Kidney (tissue), 14 donors: ENCODE data around the gene BMP7. TPM values are rescaled to one million over a fixed set of nuclear protein-coding genes. Genes with fewer than 3 reads are reported as not detected.
"Not testable (repeated sequence)": the region's sequence is repeated elsewhere in the genome, so short reads cannot be mapped to it uniquely, and the experiment has no call there.

ENCODE experiments used
- DNase-seq, 5 donors: peaks; one replicate each; pipeline ENCODE4 v3.0.0-alpha.2; 2013 to 2020
- FAIRE-seq: peaks from 2 replicates; lab custom pipeline; 2012; peaks lifted over from hg19 to GRCh38; lab: Jason Lieb, UNC
- H3K27ac ChIP-seq, 2 donors: one replicate each; pipeline ENCODE4 v1.7.0; 2013; ENCODE audit warnings: low read depth in 2 of 2, low read length in 2 of 2, inconsistent platforms in 1 of 2
- H3K27me3 ChIP-seq: one replicate; pipeline ENCODE4 v1.7.1; 2013; ENCODE audit warnings: low read length, inconsistent platforms; ENCODE audit not compliant: control insufficient read depth, insufficient read depth
- H3K36me3 ChIP-seq, 3 donors: one replicate each; pipeline versions ENCODE4 v1.7.0 to v1.7.1; 2013; ENCODE audit warnings: low read length in 3 of 3, control low read depth in 1 of 3, inconsistent platforms in 1 of 3; ENCODE audit not compliant: insufficient read depth in 3 of 3, control insufficient read depth in 2 of 3
- H3K4me1 ChIP-seq, 3 donors: one replicate each; pipeline versions ENCODE4 v1.7.0 to v1.7.1; 2013; ENCODE audit warnings: low read length in 3 of 3, inconsistent platforms in 1 of 3, low read depth in 1 of 3; ENCODE audit not compliant: control insufficient read depth in 2 of 3, insufficient read depth in 2 of 3
- H3K4me3 ChIP-seq, 3 donors: one replicate each; pipeline versions ENCODE4 v1.7.0 to v1.8.1; 2013; ENCODE audit warnings: low read length in 3 of 3, control low read depth in 1 of 3, inconsistent platforms in 1 of 3
- H3K9ac ChIP-seq, 3 donors: one replicate each; pipeline versions ENCODE4 v1.7.0 to v1.7.1; 2013; ENCODE audit warnings: low read length in 3 of 3, control low read depth in 1 of 3, inconsistent platforms in 1 of 3
- H3K9me3 ChIP-seq, 3 donors: one replicate each; pipeline versions ENCODE4 v1.7.0 to v1.7.1; 2013; ENCODE audit warnings: low read length in 3 of 3, control low read depth in 1 of 3, inconsistent platforms in 1 of 3; ENCODE audit not compliant: control insufficient read depth in 2 of 3, insufficient read depth in 1 of 3
- intact Hi-C: fragments of 100-400 bp; cut with DNase I; formaldehyde crosslinking; loops from one replicate; pipeline ENCODE4 v1.11.1; 2022
- polyA plus RNA-seq: library from polyadenylated mRNA; stranded (reverse); fragments of 350-450 nt; fragmentation: Illumina TruSeq; extraction: RNeasy Lipid Tissue Mini Kit (QIAGEN cat#74804); gene quantifications from one replicate; pipeline ENCODE4 v1.2.3, GENCODE V29; 2014; ENCODE audit warnings: low read depth, low replicate concordance; ENCODE audit not compliant: insufficient read depth
- total RNA-seq: library from RNA; stranded (reverse); fragmentation: NEBNext Ultra II Directional; extraction: Animal tissue kit (Norgen Biotek cat#: 25700); gene quantifications from one replicate; pipeline ENCODE4 v1.2.1, GENCODE V29; 2021
- TF ChIP-seq, protein P1 (sequence below): IDR thresholded peaks from 3 replicates; pipeline ENCODE4 v1.5.1; 2012; ENCODE audit warnings: mild to moderate bottlenecking, moderate library complexity, borderline replicate concordance; ENCODE audit not compliant: insufficient read depth; ENCODE audit errors: extremely low read depth
- donor health status: control.
- donor health status: control.
- donor health status: control.
- donor health status: control.
- donor health status: control.
- donor health status: DM: yes; HTN: yes; CAD: no.
- donor health status: Normal renal cell carcinoma (clear cell type).

Gene BMP7
- total and polyA plus RNA-seq, 2 donors from 2014 or later = 1.6 to 11.3 TPM

DNA sequence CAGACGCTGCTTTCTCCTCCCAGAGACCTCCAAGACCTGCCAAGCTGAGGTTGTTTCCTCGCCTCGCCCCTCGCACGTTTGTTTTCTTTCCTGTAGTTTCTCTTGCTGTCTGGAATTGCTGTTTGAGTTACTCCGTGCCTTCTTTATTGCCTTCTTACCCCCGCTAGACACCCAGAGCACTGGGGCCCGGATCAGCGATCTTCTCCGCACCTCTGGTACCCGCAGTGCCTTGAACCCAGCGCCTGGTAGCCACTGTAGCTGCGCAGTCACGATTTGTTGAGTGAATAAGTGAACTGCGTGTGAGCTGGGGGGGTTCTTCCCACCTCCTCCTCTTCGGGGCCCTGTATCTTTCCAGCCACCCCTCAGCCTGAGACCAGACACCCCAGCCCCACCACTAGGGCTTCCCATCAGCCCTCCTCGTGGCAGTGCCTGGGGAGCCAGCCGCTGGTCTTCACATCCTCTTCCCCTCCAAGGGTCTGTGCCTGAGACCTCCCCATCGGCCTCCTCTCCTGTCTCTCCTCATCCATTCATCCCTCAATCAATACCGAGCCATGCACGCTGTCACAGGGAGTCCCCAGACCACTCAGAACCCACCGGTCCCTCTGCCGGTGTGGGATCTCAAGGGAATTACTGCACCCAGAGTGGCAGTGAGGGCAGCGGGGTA is 849 bp upstream of the BMP7 start:
- H3K9ac ChIP-seq = no peak overlapping the region
- H3K36me3 ChIP-seq = no peaks in the 10 kb centered on the region
- intact Hi-C loops = no loop called here
- H3K4me1 ChIP-seq = no peaks in the 10 kb centered on the region
- H3K27ac ChIP-seq = no peak overlapping the region
- H3K9me3 ChIP-seq = no peaks in the 10 kb centered on the region
- no peak for FAIRE-seq
- no peak for DNase-seq
- TF ChIP-seq, protein P1, sequence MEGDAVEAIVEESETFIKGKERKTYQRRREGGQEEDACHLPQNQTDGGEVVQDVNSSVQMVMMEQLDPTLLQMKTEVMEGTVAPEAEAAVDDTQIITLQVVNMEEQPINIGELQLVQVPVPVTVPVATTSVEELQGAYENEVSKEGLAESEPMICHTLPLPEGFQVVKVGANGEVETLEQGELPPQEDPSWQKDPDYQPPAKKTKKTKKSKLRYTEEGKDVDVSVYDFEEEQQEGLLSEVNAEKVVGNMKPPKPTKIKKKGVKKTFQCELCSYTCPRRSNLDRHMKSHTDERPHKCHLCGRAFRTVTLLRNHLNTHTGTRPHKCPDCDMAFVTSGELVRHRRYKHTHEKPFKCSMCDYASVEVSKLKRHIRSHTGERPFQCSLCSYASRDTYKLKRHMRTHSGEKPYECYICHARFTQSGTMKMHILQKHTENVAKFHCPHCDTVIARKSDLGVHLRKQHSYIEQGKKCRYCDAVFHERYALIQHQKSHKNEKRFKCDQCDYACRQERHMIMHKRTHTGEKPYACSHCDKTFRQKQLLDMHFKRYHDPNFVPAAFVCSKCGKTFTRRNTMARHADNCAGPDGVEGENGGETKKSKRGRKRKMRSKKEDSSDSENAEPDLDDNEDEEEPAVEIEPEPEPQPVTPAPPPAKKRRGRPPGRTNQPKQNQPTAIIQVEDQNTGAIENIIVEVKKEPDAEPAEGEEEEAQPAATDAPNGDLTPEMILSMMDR = no peak
- H3K4me3 ChIP-seq = peak overlapping the region in 1 of 3 donors; percentile 21
- H3K27me3 ChIP-seq = no peaks in the 10 kb centered on the region

- Histone ChIP-seq H3K27me3 (no peaks in the 10 kb centered on the region), H3K27ac (no peak overlapping the region), H3K36me3 (no peaks in the 10 kb centered on the region), H3K4me3 (peak overlapping the region in 2 of 3 donors; percentile 41 to 66), H3K9ac (no peak overlapping the region), H3K9me3 (no peaks in the 10 kb centered on the region), H3K4me1 (no peaks in the 10 kb centered on the region)
- intact Hi-C loops = no loop called here
- FAIRE-seq (no peak), DNase-seq (peak in 2 of 5 donors; percentile 48 to 49)
- TF ChIP-seq, protein P1 = no peak
Measured at GRCh38 chr20:57265997-57266290, 497 bp downstream of the BMP7 start.

GRCh38 chr20:57265336-57265996 is 975 bp downstream of the BMP7 start:
- no peak for FAIRE-seq
- Histone ChIP-seq H3K9me3 (no peaks in the 10 kb centered on the region), H3K9ac (peak overlapping the region in 1 of 3 donors; percentile 52), H3K27me3 (no peaks in the 10 kb centered on the region), H3K4me1 (no peaks in the 10 kb centered on the region), H3K27ac (no peak overlapping the region), H3K4me3 (peak overlapping the region in 2 of 3 donors; percentile 41 to 66), H3K36me3 (no peaks in the 10 kb centered on the region)
- DNase-seq = peak in 2 of 5 donors; percentile 45 to 76
- TF ChIP-seq, protein P1 = no peak
- intact Hi-C loops = no loop called here

DNA sequence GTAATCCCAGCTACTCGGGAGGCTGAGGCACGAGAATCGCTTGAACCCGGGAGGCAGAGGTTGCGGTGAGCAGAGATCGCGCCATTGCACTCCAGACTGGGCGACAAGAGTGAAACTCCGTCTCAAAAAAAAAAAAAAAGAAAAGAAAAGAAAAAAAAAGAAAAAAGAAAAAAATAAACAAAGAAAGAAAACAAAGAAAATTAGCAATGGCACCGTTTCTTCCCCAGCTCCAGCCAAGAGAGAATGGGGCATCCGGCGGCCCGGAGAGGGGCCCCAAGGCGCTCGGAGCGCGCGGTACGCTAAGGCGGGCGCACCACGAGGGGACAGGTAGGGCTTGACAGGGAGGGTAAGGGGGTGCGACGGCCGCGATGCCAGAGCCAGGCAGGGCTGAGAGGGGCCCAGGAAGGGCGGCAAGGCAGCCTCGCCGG is 1.5 kb downstream of the BMP7 start:
- FAIRE-seq, intact Hi-C loops: not testable (repeated sequence)
- H3K4me3 ChIP-seq = peak overlapping the region in 2 of 3 donors; percentile 41 to 66

More for the DNA sequence above, 1.5 kb downstream of the BMP7 start:
- H3K9me3 ChIP-seq, DNase-seq, H3K27ac ChIP-seq, H3K27me3 ChIP-seq, H3K36me3 ChIP-seq, H3K4me1 ChIP-seq: not testable (repeated sequence)
- H3K9ac ChIP-seq = peak overlapping the region in 1 of 3 donors; percentile 52
